SK-N-SH treated with all-trans-retinoic acid at 6 μM for 48 hours (cell line): Measurements from ENCODE around the gene NPEPL1.

Experiments
- RARB ChIP-seq: fragments of 250-450 bp; sonication (Bioruptor Pico); IDR thresholded peaks from 2 replicates; pipeline ENCODE4 v1.8.0; 2021; ENCODE audit warnings: mild to moderate bottlenecking, moderate library complexity
- ZNF565 ChIP-seq: fragments of 450-650 bp; formaldehyde crosslinking; conservative IDR thresholded peaks from 2 replicates; pipeline ENCODE4 v1.5.0; 2020; ENCODE audit warnings: low read depth, mild to moderate bottlenecking, moderate library complexity
- TF ChIP-seq, protein P1 (sequence below): fragments of 250-450 bp; sonication (Bioruptor Pico); IDR thresholded peaks from 2 replicates; pipeline ENCODE4 v1.5.0; 2020; ENCODE audit warnings: mild to moderate bottlenecking, moderate library complexity

DNA sequence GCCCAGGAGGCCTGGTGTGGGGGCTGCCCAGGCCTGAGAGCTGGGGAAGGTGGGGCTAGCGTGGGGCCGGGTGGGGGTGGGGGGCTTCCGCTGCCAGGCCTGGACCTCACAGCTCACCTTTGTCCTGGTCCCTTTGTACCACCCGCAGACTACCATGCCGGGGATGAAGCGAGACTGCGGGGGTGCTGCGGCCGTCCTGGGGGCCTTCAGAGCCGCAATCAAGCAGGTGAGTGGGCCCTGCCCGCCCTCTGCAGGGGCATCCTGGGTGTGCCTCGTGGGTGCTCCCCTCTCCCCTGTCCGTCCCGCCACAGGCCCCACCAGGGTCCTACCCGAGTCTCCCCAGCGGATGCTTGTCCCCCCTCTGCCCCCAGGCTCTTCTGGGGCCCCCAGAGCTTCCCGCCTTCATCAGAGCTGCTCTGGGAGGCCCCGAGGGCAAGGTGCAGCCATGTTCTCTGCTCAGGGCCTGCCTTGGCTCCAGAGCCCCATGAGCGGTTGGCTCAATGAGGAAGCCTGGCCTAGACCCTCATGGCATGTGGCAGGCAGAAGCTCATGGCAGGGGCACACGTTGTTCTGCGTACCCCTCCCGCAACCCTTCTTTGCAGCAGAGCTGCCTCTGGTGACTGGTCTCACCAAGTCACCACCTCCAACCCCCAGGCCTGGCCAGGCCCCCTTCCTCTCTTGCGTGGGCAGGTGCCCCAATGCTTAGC lies 14.5 kb downstream of the NPEPL1 start:
- TF ChIP-seq, protein P1, sequence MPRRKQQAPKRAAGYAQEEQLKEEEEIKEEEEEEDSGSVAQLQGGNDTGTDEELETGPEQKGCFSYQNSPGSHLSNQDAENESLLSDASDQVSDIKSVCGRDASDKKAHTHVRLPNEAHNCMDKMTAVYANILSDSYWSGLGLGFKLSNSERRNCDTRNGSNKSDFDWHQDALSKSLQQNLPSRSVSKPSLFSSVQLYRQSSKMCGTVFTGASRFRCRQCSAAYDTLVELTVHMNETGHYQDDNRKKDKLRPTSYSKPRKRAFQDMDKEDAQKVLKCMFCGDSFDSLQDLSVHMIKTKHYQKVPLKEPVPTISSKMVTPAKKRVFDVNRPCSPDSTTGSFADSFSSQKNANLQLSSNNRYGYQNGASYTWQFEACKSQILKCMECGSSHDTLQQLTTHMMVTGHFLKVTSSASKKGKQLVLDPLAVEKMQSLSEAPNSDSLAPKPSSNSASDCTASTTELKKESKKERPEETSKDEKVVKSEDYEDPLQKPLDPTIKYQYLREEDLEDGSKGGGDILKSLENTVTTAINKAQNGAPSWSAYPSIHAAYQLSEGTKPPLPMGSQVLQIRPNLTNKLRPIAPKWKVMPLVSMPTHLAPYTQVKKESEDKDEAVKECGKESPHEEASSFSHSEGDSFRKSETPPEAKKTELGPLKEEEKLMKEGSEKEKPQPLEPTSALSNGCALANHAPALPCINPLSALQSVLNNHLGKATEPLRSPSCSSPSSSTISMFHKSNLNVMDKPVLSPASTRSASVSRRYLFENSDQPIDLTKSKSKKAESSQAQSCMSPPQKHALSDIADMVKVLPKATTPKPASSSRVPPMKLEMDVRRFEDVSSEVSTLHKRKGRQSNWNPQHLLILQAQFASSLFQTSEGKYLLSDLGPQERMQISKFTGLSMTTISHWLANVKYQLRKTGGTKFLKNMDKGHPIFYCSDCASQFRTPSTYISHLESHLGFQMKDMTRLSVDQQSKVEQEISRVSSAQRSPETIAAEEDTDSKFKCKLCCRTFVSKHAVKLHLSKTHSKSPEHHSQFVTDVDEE (CRISPR knock-in tag), result no peak
- no peak for TF ChIP-seq ZNF565 (CRISPR knock-in tag)
- TF ChIP-seq RARB, result no peak
